ENCODE results near the gene RALGAPA1. TPM values are rescaled to one million over a fixed set of nuclear protein-coding genes. Genes with fewer than 3 reads are reported as not detected.

The RALGAPA1 gene
- total and polyA plus RNA-seq, 9 of the 15 experiments (the other 6 are each of a cell fraction or from before 2014, with no cell fraction given): 2.5 to 16.3 (median 6.2) TPM

DNA sequence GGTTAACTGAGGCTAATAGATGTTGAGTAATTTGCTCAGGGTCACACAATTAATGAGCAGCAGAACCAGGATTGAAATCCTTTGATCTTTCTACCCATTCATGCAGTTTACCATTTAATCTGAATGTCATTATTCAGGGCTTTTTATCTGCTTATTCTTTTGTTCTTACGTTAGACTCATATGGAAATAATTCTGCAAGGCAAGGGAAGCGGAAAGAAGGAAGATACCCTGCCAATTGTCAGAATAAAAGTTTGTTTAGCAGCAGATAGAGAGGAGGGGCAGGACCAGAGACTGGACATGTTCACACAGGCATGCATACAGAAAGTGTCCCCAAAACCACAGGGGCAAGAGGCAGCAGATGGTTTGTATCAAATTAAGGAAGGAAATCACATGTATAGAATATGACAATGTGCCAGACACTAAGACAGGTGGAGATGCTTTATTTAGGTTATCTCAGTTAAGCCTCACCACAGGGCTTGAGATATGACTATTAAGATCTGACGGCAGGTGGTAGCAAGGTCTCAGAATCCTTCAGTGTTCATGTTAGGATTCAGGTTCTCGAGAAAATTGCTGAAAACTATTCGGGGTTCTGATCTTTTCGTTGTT lies 46.9 kb upstream of the RALGAPA1 start:
- no peak for FAIRE-seq
- DNase-seq (ENCODE audit: extremely low read depth in 1 of 4, low spot score in 3 of 4): no peak
- in situ Hi-C loops (cut with MboI) (no loop called here), intact Hi-C loops (cut with micrococcal nuclease) (no loop called here)
- CTCF ChIA-PET (ENCODE audit: low intra/inter-chr PET ratio): no interaction called here
- H2AFZ ChIP-seq (ENCODE audit: low read depth, low read length): no peak overlapping the region
- H3K4me2 ChIP-seq (ENCODE audit: insufficient read depth, low read length): no peak overlapping the region
- no peaks in the 10 kb centered on the region for H3K9me3 ChIP-seq (replicated peaks; ENCODE audit: control insufficient read depth, insufficient read depth, low read depth, low read length)
- no peak for ATAC-seq
- 79% methylated on average over 6 of the region's 6 CpGs for WGBS (ENCODE audit: insufficient coverage, low coverage, missing lambda C conversion rate)
- no peaks in the 10 kb centered on the region for H4K20me1 ChIP-seq (replicated peaks; ENCODE audit: control insufficient read depth, insufficient read depth, low read length)
- BruUV-seq (replicated peaks): no TSS peak
- H3K9ac ChIP-seq (ENCODE audit: insufficient read depth in 1 of 2, low read depth in 2 of 2, low read length in 2 of 2): no peak overlapping the region
- H3K4me3 ChIP-seq: no peak overlapping the region
- no peaks in the 10 kb centered on the region for H3K36me3 ChIP-seq (ENCODE audit: control insufficient read depth, insufficient read depth, low read length)
- TF ChIP-seq SAFB2 (IDR thresholded peaks at IDR 0.05; ENCODE audit: borderline replicate concordance, low read depth, low read length, severe bottlenecking) (no peak), PTRF (tag; IDR thresholded peaks at IDR 0.05) (no peak), JUND (IDR thresholded peaks at IDR 0.05; ENCODE audit: borderline replicate concordance, low read depth, low read length) (no peak), JUND (tag; IDR thresholded peaks at IDR 0.05; ENCODE audit: borderline replicate concordance, low read depth, low read length) (no peak), GABPB2 (CRISPR knock-in tag; conservative IDR thresholded peaks at IDR 0.05) (no peak), ZNF436 (CRISPR knock-in tag; IDR thresholded peaks at IDR 0.05) (no peak), SUPT5H (IDR thresholded peaks at IDR 0.05) (no peak), ZBED1 (IDR thresholded peaks at IDR 0.05) (no peak), ZBTB17 (CRISPR knock-in tag; IDR thresholded peaks at IDR 0.05) (no peak), ZNF717 (CRISPR knock-in tag; IDR thresholded peaks at IDR 0.05) (no peak)
- TF ChIP-seq, protein P1, sequence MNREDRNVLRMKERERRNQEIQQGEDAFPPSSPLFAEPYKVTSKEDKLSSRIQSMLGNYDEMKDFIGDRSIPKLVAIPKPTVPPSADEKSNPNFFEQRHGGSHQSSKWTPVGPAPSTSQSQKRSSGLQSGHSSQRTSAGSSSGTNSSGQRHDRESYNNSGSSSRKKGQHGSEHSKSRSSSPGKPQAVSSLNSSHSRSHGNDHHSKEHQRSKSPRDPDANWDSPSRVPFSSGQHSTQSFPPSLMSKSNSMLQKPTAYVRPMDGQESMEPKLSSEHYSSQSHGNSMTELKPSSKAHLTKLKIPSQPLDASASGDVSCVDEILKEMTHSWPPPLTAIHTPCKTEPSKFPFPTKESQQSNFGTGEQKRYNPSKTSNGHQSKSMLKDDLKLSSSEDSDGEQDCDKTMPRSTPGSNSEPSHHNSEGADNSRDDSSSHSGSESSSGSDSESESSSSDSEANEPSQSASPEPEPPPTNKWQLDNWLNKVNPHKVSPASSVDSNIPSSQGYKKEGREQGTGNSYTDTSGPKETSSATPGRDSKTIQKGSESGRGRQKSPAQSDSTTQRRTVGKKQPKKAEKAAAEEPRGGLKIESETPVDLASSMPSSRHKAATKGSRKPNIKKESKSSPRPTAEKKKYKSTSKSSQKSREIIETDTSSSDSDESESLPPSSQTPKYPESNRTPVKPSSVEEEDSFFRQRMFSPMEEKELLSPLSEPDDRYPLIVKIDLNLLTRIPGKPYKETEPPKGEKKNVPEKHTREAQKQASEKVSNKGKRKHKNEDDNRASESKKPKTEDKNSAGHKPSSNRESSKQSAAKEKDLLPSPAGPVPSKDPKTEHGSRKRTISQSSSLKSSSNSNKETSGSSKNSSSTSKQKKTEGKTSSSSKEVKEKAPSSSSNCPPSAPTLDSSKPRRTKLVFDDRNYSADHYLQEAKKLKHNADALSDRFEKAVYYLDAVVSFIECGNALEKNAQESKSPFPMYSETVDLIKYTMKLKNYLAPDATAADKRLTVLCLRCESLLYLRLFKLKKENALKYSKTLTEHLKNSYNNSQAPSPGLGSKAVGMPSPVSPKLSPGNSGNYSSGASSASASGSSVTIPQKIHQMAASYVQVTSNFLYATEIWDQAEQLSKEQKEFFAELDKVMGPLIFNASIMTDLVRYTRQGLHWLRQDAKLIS (CRISPR knock-in tag; IDR thresholded peaks at IDR 0.05): no peak
- TF ChIP-seq, protein P2, sequence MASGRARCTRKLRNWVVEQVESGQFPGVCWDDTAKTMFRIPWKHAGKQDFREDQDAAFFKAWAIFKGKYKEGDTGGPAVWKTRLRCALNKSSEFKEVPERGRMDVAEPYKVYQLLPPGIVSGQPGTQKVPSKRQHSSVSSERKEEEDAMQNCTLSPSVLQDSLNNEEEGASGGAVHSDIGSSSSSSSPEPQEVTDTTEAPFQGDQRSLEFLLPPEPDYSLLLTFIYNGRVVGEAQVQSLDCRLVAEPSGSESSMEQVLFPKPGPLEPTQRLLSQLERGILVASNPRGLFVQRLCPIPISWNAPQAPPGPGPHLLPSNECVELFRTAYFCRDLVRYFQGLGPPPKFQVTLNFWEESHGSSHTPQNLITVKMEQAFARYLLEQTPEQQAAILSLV (tag; IDR thresholded peaks at IDR 0.05): no peak
- POLR2A ChIA-PET: no interaction called here
- peaks cover 0 to 6% of the 10 kb centered on the region in 2 experiments; a peak in 2 of 5 replicates for H3K4me1 ChIP-seq (replicated peaks in 1 of 2; ENCODE audit: control insufficient read depth in 2 of 2, insufficient read depth in 2 of 2, low read length in 2 of 2)
- H3K27me3 ChIP-seq (ENCODE audit: control insufficient read depth in 2 of 2, insufficient read depth in 2 of 2, low read length in 2 of 2): no peaks in the 10 kb centered on the region
- no peaks in the 10 kb centered on the region for H3K9me1 ChIP-seq (ENCODE audit: control insufficient read depth, insufficient read depth, low read length)
- H3K79me2 ChIP-seq (ENCODE audit: control insufficient read depth, insufficient read depth, low read length): no peaks in the 10 kb centered on the region
- H3K27ac ChIP-seq (ENCODE audit: extremely low read depth, low read depth, low read length): no peak overlapping the region

All from K562 (cell line).